Measurements from ENCODE around the gene LRRC45. TPM values are rescaled to one million over a fixed set of nuclear protein-coding genes. Genes with fewer than 3 reads are reported as not detected.

Gene LRRC45
- total and polyA plus RNA-seq, 2 experiments from 2014 or later = 16.1 to 40.7 TPM

DNA sequence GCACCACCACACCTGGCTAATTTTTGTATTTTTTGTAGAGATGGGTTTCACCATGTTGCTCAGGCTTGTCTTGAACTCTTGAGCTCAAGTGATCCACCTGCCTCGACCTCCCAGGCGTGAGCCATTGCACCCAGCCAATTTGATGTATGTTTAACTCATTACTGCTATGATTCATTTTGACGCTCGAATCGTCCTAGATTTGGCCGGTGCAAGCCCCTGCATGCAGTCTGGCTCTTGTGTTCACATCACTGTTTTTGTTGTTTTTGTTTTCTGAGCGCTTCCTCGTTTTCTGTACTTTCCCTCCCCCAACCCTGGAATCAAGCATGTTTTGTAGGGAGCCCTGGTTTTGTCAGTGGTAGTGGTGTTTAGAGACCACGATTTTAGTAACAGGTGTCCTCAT lies 50.3 kb downstream of the LRRC45 start:
- no peaks in the 10 kb centered on the region for H3K79me2 ChIP-seq (replicated peaks; ENCODE audit: insufficient read depth)
- peaks cover 3% of the 10 kb centered on the region for H3K4me1 Mint-ChIP-seq
- no peaks in the 10 kb centered on the region for H3K4me1 ChIP-seq (ENCODE audit: insufficient read depth)
- H4K20me1 ChIP-seq (replicated peaks; ENCODE audit: insufficient read depth) = peaks cover 3% of the 10 kb centered on the region; the same call in 1 of the 2 replicates
- peaks cover 20% of the 10 kb centered on the region for H3K27me3 Mint-ChIP-seq (ENCODE audit: insufficient read depth, low read depth, poor library complexity)
- H3K9me3 Mint-ChIP-seq = no peaks in the 10 kb centered on the region; the same call in 1 of the 3 replicates
- no peak overlapping the region for H2AFZ ChIP-seq
- H3F3A ChIP-seq (replicated peaks; ENCODE audit: low read depth) = peaks cover 17% of the 10 kb centered on the region
- H3K36me3 Mint-ChIP-seq (ENCODE audit: low read depth) = peaks cover 7% of the 10 kb centered on the region
- no peak overlapping the region for H3K4me3 ChIP-seq
- H3K4me2 ChIP-seq = no peak overlapping the region
- TF ChIP-seq ZNF331 (CRISPR knock-in tag; IDR thresholded peaks at IDR 0.05; ENCODE audit: low read depth) = no peak
- no peak for TF ChIP-seq CREB1 (CRISPR knock-in tag; IDR thresholded peaks at IDR 0.05; ENCODE audit: low read depth)
- TF ChIP-seq, protein P1, sequence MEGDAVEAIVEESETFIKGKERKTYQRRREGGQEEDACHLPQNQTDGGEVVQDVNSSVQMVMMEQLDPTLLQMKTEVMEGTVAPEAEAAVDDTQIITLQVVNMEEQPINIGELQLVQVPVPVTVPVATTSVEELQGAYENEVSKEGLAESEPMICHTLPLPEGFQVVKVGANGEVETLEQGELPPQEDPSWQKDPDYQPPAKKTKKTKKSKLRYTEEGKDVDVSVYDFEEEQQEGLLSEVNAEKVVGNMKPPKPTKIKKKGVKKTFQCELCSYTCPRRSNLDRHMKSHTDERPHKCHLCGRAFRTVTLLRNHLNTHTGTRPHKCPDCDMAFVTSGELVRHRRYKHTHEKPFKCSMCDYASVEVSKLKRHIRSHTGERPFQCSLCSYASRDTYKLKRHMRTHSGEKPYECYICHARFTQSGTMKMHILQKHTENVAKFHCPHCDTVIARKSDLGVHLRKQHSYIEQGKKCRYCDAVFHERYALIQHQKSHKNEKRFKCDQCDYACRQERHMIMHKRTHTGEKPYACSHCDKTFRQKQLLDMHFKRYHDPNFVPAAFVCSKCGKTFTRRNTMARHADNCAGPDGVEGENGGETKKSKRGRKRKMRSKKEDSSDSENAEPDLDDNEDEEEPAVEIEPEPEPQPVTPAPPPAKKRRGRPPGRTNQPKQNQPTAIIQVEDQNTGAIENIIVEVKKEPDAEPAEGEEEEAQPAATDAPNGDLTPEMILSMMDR (conservative IDR thresholded peaks at IDR 0.05; ENCODE audit: low read depth in 2 of 2) = no peak
- TF ChIP-seq ZNF114 (CRISPR knock-in tag; IDR thresholded peaks at IDR 0.05) = no peak
- TF ChIP-seq EZH2phosphoT487 (IDR thresholded peaks at IDR 0.05; ENCODE audit: unreplicated experiment) = no peak
- TF ChIP-seq EZH2 (IDR thresholded peaks at IDR 0.05; ENCODE audit: low read depth, unreplicated experiment) = no peak
- no peak for TF ChIP-seq NANOG (IDR thresholded peaks at IDR 0.05; ENCODE audit: borderline replicate concordance)
- TF ChIP-seq POLR2AphosphoS5 (IDR thresholded peaks at IDR 0.05; ENCODE audit: low read depth) = no peak
- no peak for TF ChIP-seq STAT1 (IDR thresholded peaks at IDR 0.05; ENCODE audit: unreplicated experiment)
- TF ChIP-seq, protein P2, sequence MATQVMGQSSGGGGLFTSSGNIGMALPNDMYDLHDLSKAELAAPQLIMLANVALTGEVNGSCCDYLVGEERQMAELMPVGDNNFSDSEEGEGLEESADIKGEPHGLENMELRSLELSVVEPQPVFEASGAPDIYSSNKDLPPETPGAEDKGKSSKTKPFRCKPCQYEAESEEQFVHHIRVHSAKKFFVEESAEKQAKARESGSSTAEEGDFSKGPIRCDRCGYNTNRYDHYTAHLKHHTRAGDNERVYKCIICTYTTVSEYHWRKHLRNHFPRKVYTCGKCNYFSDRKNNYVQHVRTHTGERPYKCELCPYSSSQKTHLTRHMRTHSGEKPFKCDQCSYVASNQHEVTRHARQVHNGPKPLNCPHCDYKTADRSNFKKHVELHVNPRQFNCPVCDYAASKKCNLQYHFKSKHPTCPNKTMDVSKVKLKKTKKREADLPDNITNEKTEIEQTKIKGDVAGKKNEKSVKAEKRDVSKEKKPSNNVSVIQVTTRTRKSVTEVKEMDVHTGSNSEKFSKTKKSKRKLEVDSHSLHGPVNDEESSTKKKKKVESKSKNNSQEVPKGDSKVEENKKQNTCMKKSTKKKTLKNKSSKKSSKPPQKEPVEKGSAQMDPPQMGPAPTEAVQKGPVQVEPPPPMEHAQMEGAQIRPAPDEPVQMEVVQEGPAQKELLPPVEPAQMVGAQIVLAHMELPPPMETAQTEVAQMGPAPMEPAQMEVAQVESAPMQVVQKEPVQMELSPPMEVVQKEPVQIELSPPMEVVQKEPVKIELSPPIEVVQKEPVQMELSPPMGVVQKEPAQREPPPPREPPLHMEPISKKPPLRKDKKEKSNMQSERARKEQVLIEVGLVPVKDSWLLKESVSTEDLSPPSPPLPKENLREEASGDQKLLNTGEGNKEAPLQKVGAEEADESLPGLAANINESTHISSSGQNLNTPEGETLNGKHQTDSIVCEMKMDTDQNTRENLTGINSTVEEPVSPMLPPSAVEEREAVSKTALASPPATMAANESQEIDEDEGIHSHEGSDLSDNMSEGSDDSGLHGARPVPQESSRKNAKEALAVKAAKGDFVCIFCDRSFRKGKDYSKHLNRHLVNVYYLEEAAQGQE (IDR thresholded peaks at IDR 0.05; ENCODE audit: unreplicated experiment) = no peak
- TF ChIP-seq, protein P3, sequence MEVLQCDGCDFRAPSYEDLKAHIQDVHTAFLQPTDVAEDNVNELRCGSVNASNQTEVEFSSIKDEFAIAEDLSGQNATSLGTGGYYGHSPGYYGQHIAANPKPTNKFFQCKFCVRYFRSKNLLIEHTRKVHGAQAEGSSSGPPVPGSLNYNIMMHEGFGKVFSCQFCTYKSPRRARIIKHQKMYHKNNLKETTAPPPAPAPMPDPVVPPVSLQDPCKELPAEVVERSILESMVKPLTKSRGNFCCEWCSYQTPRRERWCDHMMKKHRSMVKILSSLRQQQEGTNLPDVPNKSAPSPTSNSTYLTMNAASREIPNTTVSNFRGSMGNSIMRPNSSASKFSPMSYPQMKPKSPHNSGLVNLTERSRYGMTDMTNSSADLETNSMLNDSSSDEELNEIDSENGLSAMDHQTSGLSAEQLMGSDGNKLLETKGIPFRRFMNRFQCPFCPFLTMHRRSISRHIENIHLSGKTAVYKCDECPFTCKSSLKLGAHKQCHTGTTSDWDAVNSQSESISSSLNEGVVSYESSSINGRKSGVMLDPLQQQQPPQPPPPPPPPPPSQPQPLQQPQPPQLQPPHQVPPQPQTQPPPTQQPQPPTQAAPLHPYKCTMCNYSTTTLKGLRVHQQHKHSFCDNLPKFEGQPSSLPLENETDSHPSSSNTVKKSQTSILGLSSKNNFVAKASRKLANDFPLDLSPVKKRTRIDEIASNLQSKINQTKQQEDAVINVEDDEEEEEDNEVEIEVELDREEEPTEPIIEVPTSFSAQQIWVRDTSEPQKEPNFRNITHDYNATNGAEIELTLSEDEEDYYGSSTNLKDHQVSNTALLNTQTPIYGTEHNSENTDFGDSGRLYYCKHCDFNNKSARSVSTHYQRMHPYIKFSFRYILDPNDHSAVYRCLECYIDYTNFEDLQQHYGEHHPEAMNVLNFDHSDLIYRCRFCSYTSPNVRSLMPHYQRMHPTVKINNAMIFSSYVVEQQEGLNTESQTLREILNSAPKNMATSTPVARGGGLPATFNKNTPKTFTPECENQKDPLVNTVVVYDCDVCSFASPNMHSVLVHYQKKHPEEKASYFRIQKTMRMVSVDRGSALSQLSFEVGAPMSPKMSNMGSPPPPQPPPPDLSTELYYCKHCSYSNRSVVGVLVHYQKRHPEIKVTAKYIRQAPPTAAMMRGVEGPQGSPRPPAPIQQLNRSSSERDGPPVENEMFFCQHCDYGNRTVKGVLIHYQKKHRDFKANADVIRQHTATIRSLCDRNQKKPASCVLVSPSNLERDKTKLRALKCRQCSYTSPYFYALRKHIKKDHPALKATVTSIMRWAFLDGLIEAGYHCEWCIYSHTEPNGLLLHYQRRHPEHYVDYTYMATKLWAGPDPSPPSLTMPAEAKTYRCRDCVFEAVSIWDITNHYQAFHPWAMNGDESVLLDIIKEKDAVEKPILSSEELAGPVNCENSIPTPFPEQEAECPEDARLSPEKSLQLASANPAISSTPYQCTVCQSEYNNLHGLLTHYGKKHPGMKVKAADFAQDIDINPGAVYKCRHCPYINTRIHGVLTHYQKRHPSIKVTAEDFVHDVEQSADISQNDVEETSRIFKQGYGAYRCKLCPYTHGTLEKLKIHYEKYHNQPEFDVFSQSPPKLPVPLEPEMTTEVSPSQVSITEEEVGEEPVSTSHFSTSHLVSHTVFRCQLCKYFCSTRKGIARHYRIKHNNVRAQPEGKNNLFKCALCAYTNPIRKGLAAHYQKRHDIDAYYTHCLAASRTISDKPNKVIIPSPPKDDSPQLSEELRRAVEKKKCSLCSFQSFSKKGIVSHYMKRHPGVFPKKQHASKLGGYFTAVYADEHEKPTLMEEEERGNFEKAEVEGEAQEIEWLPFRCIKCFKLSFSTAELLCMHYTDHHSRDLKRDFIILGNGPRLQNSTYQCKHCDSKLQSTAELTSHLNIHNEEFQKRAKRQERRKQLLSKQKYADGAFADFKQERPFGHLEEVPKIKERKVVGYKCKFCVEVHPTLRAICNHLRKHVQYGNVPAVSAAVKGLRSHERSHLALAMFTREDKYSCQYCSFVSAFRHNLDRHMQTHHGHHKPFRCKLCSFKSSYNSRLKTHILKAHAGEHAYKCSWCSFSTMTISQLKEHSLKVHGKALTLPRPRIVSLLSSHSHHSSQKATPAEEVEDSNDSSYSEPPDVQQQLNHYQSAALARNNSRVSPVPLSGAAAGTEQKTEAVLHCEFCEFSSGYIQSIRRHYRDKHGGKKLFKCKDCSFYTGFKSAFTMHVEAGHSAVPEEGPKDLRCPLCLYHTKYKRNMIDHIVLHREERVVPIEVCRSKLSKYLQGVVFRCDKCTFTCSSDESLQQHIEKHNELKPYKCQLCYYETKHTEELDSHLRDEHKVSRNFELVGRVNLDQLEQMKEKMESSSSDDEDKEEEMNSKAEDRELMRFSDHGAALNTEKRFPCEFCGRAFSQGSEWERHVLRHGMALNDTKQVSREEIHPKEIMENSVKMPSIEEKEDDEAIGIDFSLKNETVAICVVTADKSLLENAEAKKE (CRISPR knock-in tag; IDR thresholded peaks at IDR 0.05) = no peak
- TF ChIP-seq, protein P4, sequence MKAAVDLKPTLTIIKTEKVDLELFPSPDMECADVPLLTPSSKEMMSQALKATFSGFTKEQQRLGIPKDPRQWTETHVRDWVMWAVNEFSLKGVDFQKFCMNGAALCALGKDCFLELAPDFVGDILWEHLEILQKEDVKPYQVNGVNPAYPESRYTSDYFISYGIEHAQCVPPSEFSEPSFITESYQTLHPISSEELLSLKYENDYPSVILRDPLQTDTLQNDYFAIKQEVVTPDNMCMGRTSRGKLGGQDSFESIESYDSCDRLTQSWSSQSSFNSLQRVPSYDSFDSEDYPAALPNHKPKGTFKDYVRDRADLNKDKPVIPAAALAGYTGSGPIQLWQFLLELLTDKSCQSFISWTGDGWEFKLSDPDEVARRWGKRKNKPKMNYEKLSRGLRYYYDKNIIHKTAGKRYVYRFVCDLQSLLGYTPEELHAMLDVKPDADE (IDR thresholded peaks at IDR 0.05) = no peak
- TF ChIP-seq JUNB (IDR thresholded peaks at IDR 0.05; ENCODE audit: unreplicated experiment) = no peak
- H3K36me3 ChIP-seq (ENCODE audit: insufficient read depth) = peaks cover 4% of the 10 kb centered on the region; the same call in 1 of the 2 replicates
- no peak for DNase-seq (ENCODE audit: low spot score)
- H3K27ac Mint-ChIP-seq = no peak overlapping the region
- no peak overlapping the region for H3K4me3 Mint-ChIP-seq
- H3K27ac ChIP-seq (ENCODE audit: low read depth) = no peak overlapping the region
- no peaks in the 10 kb centered on the region; the same call in 1 of the 2 replicates for H3K27me3 ChIP-seq (ENCODE audit: insufficient read depth)
- no peaks in the 10 kb centered on the region for H3K9me2 ChIP-seq (ENCODE audit: insufficient read depth)
- ATAC-seq = no peak
